ELR (cell line): ENCODE results near the gene GDPD3.

Source experiments
- DNase-seq: peaks from one replicate; pipeline ENCODE4 v3.0.0-alpha.2; 2015; ENCODE audit warnings: low read depth

The GDPD3 gene

DNA sequence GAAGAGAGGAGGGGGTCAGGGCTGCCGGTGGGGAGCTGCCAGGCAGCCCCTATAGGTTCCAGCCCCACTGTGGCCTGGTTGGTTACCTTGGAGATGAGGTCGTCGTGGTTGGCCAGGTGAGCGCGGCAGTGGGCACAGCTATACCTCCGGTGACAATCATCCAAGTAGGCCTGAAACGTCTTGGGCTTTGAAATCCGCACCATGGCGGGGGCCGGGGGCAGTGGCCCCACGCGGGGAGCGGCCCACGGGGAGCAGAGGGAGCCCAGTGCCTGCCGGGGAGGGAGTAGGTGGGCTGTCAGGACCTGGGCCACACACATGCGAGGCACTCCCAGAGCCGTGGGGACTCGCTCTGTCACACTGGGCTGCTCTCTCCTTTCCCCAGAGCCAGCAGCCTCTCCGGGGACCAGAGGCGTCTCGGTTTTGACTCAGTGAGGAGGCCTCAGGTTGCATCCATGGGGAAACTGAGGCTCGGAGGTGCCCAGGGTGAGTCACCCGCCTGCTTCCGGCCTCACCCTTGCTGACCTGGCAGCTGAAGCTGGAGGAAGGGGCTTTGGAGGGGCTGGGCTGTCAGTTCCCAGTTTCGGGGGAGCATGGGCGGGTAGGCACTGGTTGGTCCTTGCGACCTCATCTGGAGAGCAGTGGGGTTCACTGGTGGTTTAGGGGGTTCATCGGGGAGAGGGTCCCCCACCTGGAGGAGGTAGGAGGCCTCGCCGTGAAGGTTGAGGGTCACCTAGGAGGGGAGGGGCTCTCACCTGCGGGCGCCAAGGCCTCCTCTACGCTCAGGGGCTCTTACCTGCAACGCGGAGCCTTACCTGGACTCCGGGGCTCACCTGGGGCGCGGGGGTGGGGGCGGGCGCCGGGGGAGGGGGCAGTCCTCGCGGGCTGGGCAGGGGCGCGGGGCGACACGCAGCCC is 17.9 kb downstream of the GDPD3 start:
- DNase-seq, result no peak

DNA sequence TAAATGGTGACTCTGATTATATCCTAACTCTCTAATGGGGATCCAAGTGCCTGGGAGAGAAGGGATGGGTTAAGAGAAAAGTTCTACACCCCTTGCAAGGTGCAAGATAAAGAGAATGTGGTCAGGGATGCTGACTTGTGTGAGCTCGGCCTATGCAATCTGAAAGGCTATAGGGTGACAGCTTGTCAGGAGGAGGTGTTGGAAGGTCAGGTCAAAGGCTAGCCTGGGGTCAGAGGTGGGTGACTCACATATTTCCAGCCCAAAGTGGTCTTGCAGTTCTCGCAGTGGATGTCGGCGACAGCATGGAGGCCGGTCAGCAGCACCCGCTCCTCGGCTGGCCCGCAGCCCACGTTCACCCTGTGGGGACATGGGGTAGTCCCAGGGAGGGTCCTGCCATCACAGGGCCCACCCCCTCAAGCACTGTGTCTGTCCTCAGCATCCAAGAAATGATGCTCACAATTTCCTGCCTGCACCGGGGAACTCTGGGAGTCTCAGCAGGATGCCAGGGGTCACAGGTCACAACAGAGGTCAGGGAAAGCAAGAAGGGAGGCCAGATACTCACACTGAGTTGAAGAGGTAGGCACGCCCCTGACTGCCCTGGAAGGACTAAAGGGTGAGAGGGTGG is 18.7 kb downstream of the GDPD3 start:
- DNase-seq, result no peak

DNA sequence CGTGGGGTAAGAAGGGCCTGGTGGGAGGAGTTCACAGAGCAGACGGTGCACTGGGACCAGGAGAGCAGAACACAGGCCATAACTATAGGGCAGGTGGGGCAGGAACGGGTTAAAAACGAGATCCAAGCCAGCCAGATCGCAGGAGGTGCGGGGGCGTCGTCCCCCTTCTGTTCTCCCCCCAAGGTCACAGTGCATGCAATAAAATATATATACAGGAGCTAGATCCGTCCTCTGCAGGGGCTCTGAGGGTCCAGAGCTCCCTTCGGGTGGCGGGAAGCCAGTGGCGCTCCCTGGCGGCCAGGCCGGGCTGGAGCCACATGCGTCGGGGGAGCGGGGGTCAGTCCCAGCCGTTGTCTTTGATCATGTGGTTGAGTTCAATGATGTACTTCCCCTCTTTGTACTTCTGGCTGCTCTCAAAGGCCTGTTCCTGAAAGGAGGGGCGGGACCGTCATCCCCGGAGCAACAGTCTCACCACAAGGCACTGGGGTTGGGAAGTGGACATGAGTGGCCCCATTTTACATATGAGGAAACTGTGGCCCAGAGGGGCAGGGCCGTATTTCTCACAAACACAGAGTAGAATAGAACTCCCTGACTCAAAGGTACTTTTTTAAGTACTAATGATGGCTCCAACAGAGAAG is 20.8 kb downstream of the GDPD3 start:
- peak; percentile 54 for DNase-seq

DNA sequence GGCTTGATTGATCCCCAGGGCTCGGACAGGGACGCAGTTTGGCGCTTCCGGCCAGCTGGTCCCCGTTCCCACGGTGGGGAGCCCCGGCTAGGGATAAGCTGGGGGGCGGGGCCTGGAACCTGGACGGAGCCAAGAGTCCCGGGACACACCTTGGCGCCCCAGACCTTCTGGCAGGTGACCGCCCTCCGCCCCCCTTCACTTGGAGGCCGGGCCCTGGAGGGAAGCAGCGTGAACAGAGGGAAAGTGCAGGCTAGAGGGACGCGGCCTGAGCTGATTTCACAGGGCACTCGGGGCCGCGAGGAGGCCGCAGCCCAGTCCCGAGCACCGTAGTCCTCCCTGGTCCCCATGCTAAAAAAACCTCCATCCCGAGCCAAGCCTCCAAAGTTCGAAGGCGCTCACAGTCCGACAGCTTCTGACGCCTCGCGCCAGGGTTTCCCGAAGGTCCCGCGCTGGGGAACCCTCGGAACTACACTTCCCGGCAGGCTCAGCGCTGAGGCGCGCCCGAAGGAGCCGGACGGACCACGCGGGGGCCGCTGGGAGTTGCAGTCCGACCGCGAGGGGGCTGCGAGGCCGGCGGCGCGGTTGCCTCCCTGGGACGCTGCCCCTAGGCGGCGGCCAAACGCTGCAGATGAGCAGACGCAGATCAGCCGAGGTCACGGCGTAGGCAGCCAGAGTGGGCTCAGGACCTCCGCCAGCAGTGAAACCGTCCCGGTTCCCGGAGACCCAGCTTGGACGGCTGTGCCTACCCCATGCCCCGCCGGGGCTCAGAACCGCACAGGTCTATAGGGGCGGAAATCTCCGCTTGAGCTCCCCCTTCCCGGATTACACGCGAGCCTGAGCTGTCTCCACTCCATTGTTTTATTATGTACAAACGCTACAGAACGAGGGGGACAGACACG is 21.6 kb downstream of the GDPD3 start, which contains the start of gene TBX6:
Gene TBX6, minus strand, starts transcription at position 451 of the 899 bp plus-strand sequence. CDS start 731 bp downstream, outside the sequence.
- DNase-seq, result peak; percentile 92

DNA sequence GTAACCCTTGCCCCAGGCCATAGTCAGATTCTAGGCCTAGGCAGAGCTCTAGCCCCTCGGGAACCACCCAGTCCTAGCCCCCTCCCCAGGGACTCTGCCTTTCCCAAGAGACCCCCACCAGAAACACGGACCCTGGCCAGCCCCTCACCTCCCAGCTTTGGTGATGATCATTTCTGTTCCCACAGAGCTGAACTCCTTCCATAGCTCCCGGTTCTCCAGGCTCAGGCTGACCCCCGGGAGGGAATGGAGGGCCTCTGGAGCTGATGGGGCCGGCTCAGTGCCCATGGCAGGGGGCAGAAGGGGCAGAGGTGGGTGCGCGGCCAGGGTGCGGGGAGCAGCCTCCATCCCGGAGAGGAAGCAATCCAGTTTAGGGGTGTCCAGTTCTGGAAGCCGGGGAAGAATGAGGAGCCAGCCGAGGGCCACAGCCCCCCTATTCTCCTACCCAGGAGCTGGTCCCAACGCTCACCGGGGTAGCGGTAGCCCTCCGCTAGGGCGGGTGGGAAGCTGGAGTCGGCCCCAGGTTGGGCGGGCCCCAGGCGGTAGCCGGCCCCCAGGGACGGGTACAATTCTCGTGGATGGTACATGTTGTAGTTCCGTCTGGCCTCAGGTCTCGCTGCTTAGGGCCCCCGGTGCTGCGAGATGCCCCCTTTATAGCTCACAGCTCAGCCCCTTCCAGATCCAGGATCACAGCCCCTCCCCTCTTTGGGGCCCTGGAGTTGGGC is 22.6 kb downstream of the GDPD3 start:
- DNase-seq, result no peak

DNA sequence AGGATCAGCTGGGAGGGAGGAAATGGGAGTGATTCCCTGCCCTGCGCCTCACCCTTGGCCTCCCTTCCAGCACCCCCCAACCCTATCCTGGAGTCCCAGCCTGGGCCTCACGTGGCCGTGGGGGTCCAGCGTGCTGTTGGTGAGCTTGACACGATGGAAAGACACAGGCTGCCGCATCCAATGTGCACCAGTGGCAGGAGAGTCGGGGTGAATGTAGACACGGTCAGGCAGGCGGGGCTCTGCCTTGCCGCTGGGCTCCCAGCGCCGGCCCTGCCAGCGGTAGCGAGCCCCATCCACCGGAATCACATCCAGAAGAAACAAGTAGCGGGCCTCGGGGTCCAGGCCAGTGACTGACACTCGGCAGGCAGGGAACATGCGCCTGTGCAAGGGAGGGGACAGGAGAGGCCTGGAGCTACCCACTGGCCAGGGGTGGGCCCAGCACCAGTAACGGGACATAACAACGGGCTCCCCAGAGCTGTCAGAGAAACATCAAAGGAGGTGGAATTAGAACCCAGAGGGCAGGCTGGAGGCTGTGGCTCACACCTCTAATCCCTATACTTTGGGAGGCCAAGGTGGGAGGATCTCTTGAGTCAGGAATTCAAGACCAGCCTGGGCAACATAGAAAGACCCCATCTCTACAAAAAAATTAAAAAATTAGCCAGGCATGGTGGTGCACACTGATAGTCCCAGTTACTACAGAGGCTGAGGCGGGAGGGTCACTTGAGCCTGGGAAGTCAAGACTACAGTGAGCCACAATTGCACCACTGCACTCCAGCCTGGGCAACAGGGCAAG is 24.3 kb downstream of the GDPD3 start:
- no peak for DNase-seq

DNA sequence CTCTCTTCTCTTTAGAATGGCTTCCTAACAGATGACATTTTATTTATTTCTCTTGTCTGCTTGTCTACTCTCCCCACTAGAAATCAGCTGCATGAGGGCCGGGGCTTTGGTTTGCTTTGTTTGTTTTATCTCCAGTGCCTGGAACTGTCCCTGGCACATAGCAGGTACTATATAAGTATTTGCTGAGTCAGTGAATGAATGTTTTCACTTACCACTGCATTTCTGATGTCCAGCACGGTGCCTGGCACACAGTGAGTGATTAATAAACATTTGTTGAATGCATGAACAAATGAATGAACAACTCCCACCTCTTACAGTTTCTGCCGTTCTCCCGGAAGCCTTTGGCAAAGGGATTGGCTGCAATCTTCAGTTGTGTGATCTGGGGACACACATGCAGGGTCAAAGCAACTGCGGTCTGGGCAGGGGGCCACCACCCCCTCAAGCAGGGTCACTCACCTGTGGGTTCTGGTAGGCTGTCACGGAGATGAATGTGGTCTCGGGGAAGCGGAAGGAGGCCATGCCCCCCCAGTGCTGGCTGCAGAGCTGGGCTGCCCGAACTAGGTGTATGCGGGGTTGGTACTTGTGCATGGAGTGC is 25.0 kb downstream of the GDPD3 start:
- no peak for DNase-seq

DNA sequence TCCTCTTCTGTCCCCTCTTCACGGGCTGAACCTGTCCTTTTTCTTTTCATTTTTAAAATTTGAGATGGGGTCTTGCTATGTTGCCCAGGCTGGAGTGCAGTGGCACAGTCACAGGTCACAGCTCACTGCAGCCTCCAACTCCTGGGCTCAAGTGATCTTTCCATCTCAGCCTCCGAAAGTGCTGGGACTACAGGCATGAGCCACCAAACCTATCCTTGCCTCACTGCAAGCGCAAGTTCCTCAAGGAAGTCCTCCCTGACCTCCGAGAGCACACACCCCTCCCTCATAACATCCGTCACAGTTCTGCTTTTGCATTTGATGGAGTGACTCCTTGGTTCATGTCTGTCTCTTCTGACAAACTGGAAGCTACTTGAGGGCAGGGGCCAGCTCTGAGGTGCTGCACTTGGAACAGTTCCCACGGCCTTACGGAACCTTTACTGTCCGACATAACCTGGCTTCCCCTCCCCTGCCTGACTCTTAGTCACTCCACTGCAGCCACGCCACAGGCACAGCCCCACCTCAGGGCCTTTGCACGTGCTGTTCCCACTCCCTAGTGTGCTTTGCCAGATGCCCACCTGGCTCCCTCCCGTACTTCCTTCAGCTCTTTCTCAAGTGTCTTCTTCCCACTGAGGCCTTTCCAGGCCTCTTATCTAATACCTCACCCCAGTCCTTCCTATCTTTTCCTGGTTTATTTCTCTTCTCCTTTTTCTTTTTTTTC is 26.0 kb downstream of the GDPD3 start:
- no peak for DNase-seq

DNA sequence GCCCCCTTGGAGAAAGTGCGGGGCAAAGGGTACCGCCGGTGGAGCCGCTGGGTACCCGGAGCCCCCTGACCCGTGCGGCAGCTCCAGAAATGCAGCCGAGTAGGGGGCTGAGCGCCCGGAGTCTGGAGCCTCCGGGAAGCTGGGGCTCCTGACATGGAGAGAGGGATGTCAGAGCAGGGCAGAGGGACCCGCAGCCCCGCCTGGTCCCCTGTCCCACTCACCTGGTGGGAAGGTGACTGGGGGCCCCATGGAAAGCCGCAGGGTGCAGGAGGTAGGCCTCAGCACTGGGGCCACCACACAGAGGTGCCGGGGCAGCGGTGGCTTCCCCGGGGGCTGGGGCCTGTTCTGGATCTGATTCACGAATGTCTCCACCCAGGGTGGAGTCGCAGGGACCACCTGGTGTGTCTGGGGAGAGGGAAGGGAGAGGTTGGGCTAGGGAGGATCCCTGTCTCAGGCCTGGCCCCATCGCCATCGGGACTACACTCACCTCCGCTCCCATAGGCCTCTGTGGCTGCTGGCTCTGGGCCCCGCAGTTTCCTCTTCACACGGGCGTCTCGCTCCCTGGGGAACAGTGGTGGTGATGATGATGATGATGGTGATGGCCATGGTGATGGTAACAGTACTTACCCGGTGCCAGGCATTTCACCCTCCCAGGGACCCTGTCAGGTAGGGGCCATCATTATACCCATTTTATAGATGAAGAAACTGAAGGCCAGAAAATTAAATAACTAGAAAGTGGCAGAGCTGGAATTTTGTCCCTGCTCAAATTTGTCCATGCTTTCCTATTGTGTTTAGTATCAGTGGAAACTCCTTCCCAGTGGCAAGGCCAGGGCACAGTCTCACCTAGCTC is 26.8 kb downstream of the GDPD3 start:
- DNase-seq, result no peak

DNA sequence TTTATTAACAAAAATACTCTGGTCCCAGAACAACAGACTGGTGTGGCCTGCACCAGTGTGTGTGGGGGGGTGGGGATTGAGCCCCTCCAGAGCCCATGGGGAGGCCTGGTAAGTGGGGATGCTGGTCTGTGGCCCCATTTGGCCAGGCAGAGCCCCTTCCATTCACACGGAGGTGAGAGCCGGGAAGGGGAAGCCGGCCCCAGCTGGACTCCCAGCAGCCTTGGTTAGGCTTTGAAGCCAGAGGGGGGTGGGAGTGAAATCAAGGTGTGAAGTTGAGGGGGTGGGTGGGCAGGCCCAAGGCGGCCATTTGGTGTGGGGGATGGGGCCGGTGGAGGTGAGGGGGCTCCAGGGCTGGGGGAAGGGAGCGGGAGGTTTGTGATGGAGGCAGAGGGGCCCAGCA is 27.5 kb downstream of the GDPD3 start:
- no peak for DNase-seq

DNA sequence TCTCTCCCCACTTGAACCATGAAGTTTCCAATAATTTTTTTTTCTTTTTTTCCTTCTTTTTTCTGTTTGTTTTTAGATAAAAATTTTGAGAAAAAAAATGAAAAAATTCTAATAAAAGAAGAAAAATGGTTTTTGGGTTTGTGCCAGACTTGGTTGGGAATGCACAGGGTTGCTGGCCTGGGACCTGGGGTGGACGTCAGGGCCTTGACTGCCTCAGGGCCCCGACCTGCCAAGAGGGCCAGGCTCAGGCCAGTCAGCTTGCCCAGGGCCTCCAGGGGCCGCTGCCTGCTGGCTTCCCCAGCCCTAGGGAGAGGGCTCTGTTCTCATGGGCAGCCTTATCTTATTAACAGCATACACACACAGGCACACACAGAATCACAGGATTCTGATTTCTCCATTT is 28.1 kb downstream of the GDPD3 start:
- no peak for DNase-seq

DNA sequence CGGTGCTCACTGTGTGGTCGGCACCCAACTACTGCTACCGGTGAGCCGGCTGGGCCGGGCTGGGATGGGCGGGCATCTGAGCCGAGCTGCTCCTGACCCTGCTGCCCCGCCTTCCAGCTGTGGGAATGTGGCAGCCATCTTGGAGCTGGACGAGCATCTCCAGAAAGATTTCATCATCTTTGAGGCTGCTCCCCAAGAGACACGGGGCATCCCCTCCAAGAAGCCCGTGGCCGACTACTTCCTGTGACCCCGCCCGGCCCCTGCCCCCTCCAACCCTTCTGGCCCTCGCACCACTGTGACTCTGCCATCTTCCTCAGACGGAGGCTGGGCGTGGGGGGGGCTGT is 28.5 kb downstream of the GDPD3 start:
- DNase-seq, result no peak

DNA sequence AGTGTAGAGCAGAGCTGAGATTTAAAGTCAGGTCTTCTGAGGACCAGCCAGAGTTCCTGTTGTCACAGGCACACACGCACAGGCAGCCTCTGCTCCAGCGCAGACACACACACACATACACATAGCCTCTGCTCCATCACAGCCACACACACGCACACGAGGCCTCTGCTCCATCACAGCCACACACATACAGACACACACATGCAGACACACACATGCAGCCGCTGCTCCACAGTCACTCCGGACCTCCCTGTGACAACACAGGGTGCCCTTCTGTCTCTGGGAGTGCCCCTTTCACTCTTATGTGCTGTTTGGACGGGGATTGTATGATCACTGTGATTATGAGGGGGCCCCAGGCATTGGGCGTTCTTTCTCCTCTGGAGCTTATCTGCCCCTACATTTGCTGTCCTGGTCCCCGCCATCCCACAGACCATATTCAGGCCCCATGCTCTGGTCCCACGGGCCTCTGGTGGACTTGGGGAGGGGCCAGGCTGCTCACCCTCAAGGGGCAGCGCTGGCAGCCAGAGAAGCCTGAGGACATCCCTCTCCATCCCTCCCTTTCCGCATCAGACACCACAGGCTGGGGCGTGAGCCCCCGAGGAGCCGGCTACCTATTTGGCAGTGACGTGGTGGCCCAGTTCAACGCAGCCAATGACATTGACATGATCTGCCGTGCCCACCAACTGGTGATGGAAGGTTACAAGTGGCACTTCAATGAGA is 29.1 kb downstream of the GDPD3 start:
- DNase-seq, result no peak

DNA sequence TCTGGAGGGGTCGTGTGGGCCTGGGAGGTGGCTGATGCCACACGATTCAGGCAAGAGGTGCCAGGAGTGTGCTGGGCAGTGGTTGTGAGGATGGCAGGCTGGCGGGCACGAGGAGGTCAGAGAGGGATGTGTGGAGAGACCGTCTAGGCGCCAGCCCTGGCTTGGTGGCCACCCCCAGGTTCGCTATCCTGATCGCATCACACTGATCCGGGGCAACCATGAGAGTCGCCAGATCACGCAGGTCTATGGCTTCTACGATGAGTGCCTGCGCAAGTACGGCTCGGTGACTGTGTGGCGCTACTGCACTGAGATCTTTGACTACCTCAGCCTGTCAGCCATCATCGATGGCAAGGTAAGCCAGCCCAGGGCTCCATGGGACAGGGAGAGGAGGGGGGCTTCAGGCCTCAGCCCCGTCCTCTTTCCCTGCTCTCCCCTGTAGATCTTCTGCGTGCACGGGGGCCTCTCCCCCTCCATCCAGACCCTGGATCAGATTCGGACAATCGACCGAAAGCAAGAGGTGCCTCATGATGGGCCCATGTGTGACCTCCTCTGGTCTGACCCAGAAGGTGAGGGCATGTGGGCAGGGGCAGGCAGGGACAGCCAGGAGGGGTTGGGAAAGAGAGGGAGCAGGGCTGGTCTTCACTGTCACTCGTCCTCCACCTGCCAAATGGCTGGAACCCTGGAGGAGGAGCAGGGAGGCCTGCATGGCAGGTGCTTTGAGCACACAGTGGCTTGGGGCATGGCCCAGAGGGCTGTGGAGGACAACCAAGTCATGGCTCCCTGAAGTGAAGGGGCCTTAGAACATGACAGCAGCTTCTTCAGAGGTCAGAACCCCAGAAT is 29.9 kb downstream of the GDPD3 start:
- no peak for DNase-seq

DNA sequence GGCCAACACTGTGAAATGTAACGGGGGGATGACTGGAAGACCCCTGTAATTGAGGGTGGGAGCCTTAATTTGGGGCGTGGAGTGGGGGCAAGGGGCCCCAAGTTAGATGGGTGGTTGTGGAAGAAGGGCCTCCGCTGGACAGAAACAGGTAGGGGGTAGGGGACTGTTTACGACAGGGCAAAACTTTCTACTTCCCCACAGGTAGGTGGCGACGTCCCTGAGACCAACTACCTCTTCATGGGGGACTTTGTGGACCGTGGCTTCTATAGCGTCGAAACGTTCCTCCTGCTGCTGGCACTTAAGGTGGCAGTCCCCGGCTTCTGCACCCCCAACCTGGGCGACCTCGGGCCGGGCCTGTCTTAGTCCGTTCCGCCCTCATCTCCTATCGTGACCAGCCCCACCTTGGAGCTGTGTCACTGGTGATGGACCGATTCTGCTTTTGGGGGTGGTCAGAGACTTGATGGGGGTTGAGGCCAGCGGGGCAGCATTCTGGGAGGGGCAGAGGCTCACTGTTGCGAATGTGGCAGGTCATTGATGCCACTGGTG is 30.7 kb downstream of the GDPD3 start:
- no peak for DNase-seq

DNA sequence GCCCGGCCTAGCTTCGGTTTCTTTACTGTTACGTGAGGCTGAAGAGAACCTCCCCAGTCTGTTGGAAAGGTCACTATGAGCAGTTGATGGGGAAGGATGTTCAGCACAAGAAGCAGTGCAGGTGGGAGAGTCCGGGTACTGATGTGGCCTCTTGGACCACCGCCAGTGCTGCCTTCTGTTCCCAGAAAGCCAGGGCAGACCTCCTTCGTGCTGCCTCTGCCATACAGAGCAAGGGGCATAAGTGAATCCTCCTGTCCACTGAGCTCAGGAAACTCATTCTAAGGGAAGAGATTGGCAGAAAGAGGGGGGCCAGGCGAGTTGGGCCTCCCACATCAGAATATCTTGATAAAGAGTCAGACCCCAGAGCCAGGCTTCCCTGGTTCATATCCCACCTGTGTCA is 33.9 kb downstream of the GDPD3 start:
- DNase-seq, result no peak

DNA sequence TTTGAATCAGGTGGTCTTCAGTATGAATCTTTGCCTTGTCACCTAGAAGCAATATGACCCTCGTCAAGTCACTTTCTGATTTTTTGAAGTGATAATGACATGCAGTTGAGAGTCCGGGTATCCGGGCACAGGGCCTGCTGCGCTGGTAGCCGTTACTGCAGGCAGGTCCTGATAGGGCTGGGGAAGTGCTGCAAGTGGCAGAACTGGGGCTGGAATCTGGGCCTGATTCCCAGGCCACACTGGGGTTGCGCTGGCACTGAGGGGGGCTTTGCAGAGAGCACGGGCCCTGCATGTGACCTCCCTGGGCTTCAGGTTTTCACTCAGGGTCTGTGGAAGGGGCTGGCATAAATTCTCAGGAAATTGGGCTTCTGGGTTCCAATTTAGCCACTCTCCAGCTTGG is 34.6 kb downstream of the GDPD3 start:
- no peak for DNase-seq
